GM21717 (cell line): ENCODE measurements around the gene CDK8.
"Not testable (repeated sequence)": the region's sequence is repeated elsewhere in the genome, so short reads cannot be mapped to it uniquely, and the experiment has no call there.

Source experiments
- ATAC-seq: cut with Tn5 transposase; IDR thresholded peaks from one replicate; pipeline ENCODE4 v1.9.1; 2021; ENCODE audit warnings: mild to moderate bottlenecking, moderate library complexity; ENCODE audit not compliant: unreplicated experiment

CDK8 gene

DNA sequence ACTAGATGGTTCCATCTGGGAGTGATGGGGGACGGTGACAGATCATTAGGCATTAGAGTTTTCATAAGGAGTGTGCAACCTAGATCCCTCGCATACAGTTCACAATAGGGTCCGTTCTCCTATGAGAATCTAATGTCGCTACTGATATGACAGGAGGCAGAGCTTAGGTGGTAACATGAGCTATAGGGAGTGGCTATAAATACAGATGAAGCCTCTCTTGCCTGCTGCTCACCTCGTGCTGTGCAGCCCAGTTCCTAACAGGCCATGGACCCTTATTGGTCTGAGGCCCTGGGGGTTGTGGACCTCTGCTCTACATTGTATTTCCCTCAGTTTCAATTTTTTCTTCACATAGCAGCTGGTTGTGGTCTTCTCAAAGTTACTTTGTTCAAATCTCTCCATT, 56.5 kb downstream of the CDK8 start:
- no peak for ATAC-seq

DNA sequence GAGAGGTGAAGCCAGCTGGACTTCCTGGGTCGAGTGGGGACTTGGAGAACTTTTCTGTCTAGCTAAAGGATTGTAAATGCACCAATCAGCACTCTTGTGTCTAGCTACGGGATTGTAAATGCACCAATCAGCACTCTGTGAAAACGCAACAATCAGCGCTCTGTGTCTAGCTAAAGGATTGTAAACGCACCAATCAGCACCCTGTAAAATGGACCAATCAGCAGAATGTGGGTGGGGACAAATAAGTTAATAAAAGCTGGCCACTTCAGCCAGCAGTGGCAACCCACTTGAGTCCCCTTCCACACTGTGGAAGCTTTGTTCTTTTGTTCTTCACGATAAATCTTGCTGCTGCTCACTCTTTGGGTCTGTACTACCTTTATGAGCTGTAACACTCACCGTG, 58.1 kb downstream of the CDK8 start:
- ATAC-seq = not testable (repeated sequence)

DNA sequence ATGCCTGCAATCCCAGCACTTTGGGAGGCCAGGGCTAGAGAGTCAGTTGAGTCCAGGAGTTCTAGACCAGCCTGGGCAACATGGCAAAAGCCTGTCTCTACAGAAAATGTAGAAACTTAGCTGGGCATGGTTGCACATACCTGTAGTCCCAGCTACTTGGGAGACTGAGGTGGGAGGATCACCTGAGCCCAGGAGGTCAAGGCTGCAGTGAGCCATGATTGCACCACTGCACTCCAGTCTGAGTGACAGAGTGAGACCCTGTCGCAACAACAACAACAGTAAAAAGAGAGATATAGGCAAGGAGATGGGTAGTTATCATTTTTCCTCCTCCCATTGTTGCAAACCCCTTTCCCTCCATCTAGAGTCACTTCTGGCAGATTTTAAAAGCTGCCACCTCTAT, 62.2 kb downstream of the CDK8 start:
- not testable (repeated sequence) for ATAC-seq

DNA sequence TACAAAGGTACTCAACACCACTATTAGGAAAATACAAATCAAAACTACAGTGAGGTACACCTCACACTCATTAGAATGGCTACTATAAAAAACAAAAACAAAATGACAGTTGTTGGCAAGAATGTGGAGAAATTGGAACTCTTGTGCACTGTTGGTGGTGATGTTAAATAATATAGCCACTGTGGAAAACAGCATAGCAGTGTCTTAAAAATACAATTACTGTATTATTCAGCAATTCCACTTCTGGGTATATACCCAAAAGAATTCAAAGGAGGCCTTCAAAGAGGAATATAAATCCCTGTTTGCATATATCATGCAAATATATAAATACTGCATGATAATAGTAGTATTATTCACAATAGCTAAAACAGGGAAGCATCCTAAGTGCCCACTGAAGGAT, 66.8 kb downstream of the CDK8 start:
- no peak for ATAC-seq

DNA sequence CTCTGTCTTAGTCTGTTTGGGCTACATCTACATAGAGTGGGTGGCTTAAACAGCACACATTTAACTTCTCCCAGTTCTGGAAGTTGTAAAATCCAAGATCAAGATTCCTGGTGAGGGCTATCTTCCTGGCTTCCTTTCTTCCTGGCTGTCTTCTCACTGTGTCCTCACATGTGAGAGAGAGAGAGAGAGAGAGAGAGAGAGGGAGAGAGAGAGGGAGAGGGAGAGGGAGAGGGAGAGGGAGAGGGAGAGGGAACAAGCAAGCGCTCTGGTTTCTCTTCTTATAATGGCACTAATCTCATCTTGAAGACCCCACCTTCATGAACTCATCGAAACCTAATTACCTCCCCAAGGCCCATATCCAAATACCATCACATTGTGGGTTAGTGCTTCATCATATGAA, 69.2 kb downstream of the CDK8 start:
- ATAC-seq = no peak

DNA sequence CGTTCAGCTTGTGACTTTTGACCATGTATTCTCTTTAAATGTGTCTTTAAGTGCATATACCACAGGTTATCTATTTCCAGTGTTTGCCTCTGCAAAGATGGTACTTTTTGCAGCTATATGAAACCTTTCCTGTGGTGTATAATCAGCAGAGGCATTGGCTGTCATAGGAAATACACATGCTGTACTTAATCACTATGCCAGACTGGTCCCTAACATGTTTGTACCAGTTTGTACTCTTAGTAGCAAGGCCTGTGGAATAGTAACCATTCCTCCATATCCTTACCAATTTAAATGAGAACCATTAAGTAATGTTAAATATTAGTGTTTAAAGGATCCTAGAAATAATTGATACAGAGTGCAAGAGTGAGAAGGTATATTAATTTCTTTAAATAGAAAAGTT, 69.8 kb downstream of the CDK8 start:
- no peak for ATAC-seq

DNA sequence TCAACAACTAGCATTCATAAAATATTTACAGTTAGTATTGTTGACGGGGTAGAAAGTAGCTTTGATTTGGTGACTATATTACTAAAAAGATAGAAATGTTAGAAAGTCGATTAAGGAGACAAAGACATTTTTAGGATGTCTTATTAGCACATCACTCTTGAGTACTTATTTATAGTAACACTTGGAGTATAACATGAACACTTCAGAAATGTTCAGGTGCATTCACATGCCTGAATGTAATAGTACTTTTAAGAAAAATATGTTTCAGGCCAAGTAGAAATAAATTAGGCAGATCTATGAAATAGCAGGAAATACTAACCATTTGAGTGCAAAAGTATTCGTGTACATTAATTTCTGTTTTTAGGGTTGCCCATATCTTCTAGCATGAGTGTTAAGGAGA, 70.4 kb downstream of the CDK8 start:
- ATAC-seq = no peak

DNA sequence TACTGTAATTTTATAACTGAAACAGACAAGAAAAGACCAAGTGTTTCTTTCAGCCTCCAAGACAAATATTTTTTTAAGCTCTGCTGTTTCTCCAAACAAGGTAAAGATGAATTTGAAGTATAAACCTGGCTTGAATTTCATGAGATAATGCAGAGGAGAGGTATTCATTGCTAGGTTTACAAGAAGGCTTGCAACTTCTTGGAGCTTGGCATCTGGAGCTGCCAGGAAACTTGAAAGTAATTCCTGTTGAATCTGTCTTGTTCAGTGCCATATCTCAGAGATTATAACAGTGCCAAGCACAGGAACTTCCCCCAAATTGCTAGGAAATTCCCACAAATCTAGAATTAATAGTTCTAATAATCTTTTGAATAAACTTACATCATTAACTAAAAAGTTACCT, 70.9 kb downstream of the CDK8 start:
- ATAC-seq = no peak

DNA sequence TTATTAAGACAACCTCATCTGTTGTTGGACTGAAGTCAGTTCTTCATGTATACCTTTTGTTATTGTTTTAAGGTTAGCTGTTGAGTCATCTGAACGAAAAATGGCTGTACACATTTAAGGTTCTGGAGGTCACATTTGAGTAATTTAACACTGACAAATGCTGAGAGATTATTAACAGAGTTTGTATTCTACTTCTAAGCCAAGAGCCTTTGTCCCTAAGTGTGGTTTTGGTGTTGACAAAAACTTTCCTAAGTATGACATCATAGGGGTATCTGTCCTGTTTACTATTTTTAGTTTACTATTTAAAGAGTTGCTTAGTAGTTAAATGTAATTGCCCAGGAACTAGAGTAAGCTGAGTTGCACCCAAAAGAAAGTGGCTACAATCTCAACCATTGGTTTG, 71.9 kb downstream of the CDK8 start:
- ATAC-seq = no peak

DNA sequence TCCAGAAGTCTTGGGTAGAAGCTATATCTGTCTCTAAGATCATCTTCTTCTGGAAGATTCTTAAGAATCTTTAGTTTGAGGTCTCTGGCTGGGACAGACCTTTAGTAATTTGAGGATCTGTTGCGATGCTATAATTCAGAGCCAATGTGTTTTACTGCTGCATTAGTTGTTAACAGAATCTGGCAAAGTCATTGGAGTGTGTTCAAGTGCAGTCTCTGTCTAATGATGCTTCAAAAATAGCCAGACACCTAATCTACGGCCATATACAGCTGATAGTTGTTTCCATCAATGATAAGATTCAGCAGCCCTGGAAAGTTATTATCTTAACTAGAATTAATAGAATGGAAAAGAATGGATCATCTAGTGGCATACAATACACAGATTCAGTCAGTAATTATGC, 72.6 kb downstream of the CDK8 start:
- no peak for ATAC-seq

DNA sequence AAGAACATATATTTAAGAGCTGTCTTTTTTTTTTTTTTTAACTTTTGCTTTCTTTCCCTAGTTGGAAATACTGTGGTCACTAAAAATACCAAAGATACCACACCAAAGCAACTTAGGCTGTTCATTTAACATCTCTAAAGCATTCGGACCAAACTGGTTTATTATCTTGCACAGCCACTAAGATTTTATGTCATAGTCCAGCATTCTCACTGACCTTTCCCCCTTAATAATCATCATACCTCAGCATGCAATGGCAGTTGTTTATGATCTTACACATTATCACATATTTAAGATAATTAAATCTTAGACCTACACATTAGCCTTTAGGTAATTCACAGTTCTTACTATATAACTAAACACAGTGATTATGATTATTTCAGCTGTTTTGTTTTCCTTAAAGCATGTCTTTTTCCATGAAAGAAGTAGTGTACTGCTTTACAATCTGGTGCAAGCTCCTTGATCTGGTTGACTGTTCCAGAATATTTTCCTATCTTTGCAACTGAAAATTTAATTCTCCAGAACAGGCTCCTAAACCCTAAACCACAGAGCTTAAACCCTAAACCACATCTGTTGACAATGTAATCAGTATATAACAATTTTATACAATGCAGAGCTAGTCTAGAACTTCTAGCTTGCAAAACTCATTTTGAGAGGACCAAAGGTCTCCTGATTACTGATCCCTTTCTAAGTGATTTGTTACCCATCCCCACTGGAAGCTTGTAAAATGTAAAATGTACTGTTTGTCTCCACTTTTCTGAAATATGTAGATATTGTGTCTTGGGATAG, 74.2 kb downstream of the CDK8 start:
- ATAC-seq = no peak

DNA sequence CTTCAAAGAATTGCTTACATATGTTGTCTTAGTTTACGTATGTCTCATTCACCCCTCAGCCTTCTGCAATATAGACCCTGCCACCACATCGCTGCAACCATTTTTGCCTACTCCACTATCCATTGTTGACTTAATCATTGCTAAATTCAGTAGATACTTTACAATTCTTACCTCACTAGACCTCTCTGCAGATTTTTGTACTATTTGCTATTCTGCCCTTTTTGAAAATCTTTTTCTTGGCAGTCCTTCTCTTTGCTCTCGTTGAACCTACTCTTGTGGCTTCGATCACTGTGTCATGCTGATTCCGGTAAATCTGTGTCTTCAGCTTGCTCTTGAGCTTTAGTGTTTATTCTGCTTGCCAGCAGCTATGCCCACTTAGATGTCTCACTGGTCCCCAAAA, 81.2 kb downstream of the CDK8 start:
- ATAC-seq = no peak

DNA sequence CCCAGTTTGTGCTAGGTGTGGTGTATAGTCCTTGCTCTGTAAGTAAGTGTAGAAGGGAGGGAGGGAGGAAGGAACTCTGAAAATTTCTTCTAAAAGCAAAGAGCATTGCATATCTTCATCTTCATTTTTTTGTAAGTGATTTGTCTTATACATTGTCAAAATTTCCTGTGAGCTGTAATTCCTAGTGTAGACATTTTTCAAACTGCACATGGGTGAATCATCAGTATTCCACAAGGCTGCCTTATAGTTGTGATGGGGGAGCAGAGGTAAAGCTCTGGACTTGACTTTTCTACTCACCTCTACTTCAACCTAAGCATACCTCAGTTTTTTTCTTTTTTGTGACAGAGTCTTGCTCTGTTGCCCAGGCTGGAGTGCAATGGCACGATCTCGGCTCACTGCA, 86.9 kb downstream of the CDK8 start:
- ATAC-seq = no peak

DNA sequence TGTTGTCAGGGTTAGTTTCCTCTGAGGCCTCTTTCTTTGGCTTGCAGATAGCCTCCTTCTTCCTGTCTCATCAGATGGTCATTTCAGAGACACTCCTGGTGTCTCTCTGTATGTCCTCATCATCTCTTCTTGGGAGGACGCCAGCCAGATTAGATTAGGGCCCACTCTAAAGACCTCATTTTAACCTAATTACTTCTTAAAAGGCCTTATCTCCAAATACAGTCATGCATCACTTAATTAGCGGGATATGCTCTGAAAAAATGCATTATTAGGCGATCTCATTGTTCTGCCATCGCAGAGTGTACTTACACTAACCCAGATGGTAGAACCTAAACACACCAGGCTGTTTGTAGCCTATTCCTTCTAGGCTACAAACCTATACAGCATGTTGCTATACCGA, 89.0 kb downstream of the CDK8 start:
- no peak for ATAC-seq

DNA sequence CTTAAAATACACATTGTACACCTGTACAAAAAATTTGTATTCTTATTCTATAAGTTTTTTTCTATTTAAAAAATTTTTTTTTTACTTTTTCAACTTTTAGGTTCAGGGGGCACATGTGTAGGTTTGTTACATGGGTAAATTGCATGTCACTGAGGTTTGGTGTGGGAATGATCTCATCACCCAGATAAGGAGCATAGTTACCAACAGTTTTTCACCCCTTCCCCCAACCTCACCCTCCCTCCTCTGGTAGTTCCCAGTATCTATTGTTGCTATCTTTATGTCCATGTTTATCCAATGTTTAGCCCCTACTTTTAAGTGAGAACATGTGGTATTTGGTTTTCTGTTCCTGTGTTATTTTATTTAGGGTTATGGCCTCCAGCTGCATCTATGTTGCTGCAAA, 89.9 kb downstream of the CDK8 start:
- no peak for ATAC-seq

DNA sequence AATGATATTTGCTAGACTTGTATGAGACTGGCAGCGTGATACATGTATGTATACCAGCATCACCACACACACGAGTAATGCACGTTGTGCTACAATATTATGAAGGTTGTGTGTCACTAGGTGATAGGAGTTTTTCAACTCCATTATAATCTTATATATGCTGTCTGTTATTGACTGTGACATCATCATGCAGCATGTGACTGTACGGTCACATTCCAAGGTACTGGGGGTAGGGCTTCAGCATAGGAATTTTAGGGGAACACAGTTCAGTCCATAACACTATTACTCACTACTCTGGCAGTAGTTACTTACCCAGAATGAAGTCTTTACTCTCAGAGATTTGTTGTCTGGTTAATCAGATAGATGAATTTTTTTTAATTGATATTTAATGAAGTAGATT, 91.1 kb downstream of the CDK8 start:
- ATAC-seq = no peak

DNA sequence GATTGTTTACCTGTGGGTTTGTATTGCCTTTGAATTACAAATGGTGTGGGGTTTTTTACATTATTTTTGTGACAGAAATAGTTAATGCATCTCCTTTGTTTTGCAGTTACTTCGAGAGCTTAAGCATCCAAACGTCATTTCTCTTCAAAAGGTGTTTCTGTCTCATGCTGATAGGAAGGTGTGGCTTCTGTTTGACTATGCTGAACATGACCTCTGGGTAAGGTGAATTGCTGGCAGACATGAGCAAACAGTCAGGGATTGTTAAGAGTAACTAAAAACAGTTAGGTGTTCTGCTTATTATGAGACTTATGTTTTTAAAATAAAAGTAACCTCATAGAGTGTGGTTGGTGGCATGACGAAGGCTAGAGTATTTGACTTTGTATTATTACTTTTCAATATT, 95.0 kb downstream of the CDK8 start:
- no peak for ATAC-seq

DNA sequence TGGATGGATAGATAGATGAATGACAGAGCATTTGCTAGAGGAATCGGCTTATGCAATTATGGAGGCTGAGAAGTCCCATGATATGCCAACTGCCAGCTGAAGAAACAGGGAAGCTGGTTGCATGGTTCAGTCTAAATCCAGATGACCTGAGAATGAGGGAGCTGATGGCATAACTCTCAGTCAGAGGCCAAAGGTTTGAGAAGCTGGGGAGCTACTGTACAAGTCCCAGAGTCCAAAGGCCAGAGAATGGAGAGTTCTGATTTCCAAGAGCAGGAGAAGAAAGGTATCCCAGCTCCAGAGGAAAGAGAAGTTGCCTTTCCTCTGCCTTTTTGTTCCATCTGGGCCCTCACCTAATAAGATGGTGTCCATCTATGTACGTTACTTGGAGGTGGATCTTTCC, 108.3 kb downstream of the CDK8 start:
- ATAC-seq = no peak

DNA sequence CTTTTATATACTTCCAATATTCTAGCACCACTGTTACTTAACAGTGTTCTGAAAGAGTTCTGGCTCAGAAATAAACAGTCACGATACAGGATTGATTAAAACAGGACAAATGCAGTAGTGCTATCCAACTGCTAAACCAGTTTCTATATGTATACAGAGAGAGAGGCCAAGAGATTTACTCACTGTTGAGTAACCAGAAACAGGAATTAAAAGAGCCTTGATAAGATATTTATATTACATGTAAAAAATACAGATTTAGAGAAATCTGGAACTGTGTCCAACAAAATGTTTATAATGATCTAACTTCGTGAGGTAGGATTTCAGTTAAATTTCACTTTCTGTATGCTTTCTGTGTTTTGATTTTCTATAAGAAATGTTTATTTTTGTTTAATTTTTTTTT, 116.6 kb downstream of the CDK8 start:
- no peak for ATAC-seq

DNA sequence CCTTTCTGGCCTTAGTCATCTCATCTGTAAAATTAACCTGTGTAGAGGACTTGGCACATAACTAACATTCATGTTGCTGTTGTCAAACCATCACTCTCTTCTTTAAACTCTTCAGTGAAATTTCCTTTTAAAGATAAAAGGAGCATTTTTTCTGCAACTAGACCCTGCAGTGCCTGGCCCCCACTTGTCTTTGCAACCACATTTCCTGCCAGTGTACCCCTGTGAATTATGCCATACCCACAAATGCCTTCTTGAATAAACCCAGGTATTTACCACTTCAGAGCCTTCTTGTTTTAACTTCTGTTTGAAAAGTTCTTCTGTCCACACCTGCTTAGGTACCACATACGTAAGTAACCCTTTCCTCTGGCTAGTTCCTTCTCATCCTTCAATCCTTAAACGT, 118.8 kb downstream of the CDK8 start:
- ATAC-seq = no peak

DNA sequence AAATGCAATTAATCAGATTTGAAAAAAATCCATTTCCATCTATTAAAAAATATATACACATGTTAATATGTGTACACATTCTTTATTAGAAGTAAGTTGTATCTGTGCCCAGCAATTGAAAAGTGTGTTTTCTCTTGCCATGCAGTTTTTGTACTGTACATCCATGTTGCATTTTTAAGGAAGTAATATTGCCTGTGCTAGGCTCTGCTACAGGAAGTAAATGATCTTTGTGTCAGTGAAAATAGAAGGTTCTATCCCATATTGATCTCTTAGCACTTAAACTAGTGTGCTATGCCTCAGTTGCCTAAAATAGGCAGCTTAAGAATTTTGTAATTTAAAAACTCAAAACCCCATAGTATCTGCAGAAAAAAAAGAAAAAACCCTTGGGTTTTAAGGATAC, 122.5 kb downstream of the CDK8 start:
- ATAC-seq = no peak

DNA sequence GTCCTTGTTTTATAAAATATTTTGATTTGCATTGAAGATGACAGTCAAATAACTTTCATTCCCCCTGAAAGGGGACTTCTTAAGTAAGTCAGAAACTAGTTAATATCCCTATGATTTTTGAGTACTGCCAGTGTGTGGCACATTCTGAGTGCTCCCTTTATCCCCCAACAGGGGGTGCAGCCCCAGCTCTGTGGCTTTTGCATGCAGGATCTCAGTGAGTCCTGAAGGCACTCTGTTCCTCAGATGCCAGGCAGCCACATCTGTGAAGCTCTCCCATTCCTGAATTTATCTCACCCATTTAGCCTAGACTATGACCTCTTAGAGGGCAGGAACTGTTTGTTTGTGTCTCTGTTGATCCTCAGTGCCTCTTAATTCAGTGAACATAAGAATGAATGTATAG, 123.1 kb downstream of the CDK8 start:
- ATAC-seq = no peak

DNA sequence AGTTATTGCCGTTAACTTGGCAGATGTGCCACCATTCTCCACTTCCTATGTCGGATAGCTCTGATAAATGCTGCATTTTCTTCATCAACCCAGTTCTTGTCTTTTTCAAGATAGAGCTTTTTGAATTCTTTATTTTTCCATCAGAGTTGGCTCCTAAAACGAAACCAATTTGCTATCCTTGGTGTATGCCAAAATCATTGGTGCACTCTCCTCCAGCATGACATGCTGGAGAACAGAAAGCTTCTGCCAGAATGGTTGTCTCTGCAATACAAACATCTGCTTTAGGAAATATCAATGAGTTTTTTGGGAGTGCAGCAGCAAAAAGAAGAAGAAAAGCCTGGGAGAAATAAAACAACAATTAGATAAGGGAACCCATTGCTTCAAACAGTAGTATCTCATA, 124.2 kb downstream of the CDK8 start:
- ATAC-seq = no peak
